ENCODE data around the gene BGLAP. TPM values are rescaled to one million over a fixed set of nuclear protein-coding genes. Genes with fewer than 3 reads are reported as not detected.

BGLAP gene
- total RNA-seq, 1 donor from 2014 or later = not detected

- H3K27me3 ChIP-seq (ENCODE audit: control insufficient read depth, insufficient read depth, low read length) = no peaks in the 10 kb centered on the region
- H3K36me3 ChIP-seq (ENCODE audit: control insufficient read depth, insufficient read depth, low read length) = peaks cover 20% of the 10 kb centered on the region
- no peak for FAIRE-seq
- peak overlapping the region; percentile 52 for H3K4me3 ChIP-seq (ENCODE audit: low read depth, low read length)
- no peak for TF ChIP-seq CTCF (IDR thresholded peaks at IDR 0.05; ENCODE audit: insufficient read depth, low read length, severe bottlenecking)
- no peak for DNase-seq (ENCODE audit: low read depth)
Measured at GRCh38 chr1:156285437-156285836, 43.5 kb downstream of the BGLAP start.

- no peak overlapping the region for H3K4me3 ChIP-seq (ENCODE audit: low read depth, low read length)
- FAIRE-seq (no peak), DNase-seq (ENCODE audit: low read depth) (no peak)
- no peaks in the 10 kb centered on the region for H3K27me3 ChIP-seq (ENCODE audit: control insufficient read depth, insufficient read depth, low read length)
- no peak for TF ChIP-seq CTCF (IDR thresholded peaks at IDR 0.05; ENCODE audit: insufficient read depth, low read length, severe bottlenecking)
- peaks cover 20% of the 10 kb centered on the region for H3K36me3 ChIP-seq (ENCODE audit: control insufficient read depth, insufficient read depth, low read length)
Measured at GRCh38 chr1:156286061-156286460, 44.1 kb downstream of the BGLAP start.

DNA sequence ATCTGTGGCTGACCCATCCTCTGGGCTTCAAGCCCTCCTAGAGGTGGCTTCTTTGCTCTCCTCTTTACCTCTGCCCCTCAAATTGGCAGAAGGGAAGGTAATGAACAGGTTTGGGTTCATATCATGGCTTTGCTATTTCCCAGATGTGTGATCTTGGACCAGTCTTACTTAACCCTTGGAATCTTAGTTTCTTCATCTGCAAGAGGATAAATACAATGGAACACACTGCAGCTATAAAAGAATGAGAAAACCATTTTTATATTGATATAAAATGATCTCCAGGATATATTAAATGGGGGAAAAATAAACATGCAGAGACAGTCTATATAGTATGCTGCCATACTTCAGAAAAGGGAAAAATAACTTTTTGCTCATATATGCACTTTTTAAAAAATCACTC is 47.9 kb downstream of the BGLAP start:
- Histone ChIP-seq H3K27me3 (ENCODE audit: control insufficient read depth, insufficient read depth, low read length) (no peaks in the 10 kb centered on the region), H3K36me3 (ENCODE audit: control insufficient read depth, insufficient read depth, low read length) (peaks cover 24% of the 10 kb centered on the region), H3K4me3 (ENCODE audit: low read depth, low read length) (no peak overlapping the region)
- no peak for TF ChIP-seq CTCF (IDR thresholded peaks at IDR 0.05; ENCODE audit: insufficient read depth, low read length, severe bottlenecking)
- DNase-seq (ENCODE audit: low read depth) = no peak
- no peak for FAIRE-seq

GRCh38 chr1:156291226-156292061 is 49.5 kb downstream of the BGLAP start:
- DNase-seq (ENCODE audit: low read depth) (peak; percentile 63), FAIRE-seq (no peak)
- H3K27me3 ChIP-seq (ENCODE audit: control insufficient read depth, insufficient read depth, low read length) = no peaks in the 10 kb centered on the region
- no peak overlapping the region for H3K4me3 ChIP-seq (ENCODE audit: low read depth, low read length)
- peaks cover 12% of the 10 kb centered on the region for H3K36me3 ChIP-seq (ENCODE audit: control insufficient read depth, insufficient read depth, low read length)
- TF ChIP-seq CTCF (IDR thresholded peaks at IDR 0.05; ENCODE audit: insufficient read depth, low read length, severe bottlenecking) = no peak

Other genes starting within 250 kb of the BGLAP start
- gene SSR2, start 221.2 kb upstream of the BGLAP start, total RNA-seq = 225 and 564 TPM in 2 replicates
- 13.7 and 17.4 TPM in 2 replicates for gene UBQLN4, start 188.4 kb upstream of the BGLAP start, total RNA-seq
- 46.6 and 74.6 TPM in 2 replicates for gene LAMTOR2, start 187.4 kb upstream of the BGLAP start, total RNA-seq
- 30.3 and 83.7 TPM in 2 replicates for gene RAB25, start 181.0 kb upstream of the BGLAP start, total RNA-seq
- gene MEX3A, start 159.7 kb upstream of the BGLAP start, total RNA-seq = 0.13 and 0.53 TPM in 2 replicates
- gene LMNA, start 127.5 kb upstream of the BGLAP start, total RNA-seq = 561 and 638 TPM in 2 replicates
- gene SEMA4A, start 88.6 kb upstream of the BGLAP start, total RNA-seq = 1.8 and 16.9 TPM in 2 replicates
- gene SLC25A44, start 48.1 kb upstream of the BGLAP start, total RNA-seq = 5.8 and 7.4 TPM in 2 replicates
- gene PMF1, start 29.2 kb upstream of the BGLAP start, total RNA-seq = 55.3 and 55.9 TPM in 2 replicates
- 0.26 and 1.3 TPM in 2 replicates for gene PAQR6, start 5.9 kb downstream of the BGLAP start, total RNA-seq
- gene SMG5, start 40.6 kb downstream of the BGLAP start, total RNA-seq = 57.4 and 67.0 TPM in 2 replicates
- 7.1 and 30.7 TPM in 2 replicates for gene TMEM79, start 42.1 kb downstream of the BGLAP start, total RNA-seq
- 26.9 and 34.2 TPM in 2 replicates for gene GLMP, start 53.5 kb downstream of the BGLAP start, total RNA-seq
- 0.26 and 0.77 TPM in 2 replicates for gene VHLL, start 57.1 kb downstream of the BGLAP start, total RNA-seq
- 281 and 377 TPM in 2 replicates for gene CCT3, start 96.1 kb downstream of the BGLAP start, total RNA-seq
- gene TSACC, start 96.3 kb downstream of the BGLAP start, total RNA-seq = 0.77 TPM in 1 of 2 replicates, not detected in the other
- gene RHBG, start 127.0 kb downstream of the BGLAP start, total RNA-seq = under 0.01 and 0.13 TPM in 2 replicates